OCI-LY7 (cell line): Measurements from ENCODE around the gene KRTAP20-1. TPM values are rescaled to one million over a fixed set of nuclear protein-coding genes. Genes with fewer than 3 reads are reported as not detected.

Source experiments
- BruUV-seq: library from RNA; stranded (reverse); fragments of 400-500 nt; replicated peaks from 2 replicates; lab custom pipeline; 2021; lab: Mats Ljungman, UMichigan
- CTCF ChIA-PET: fragments of 300-600 bp; sonication (Branson Sonifier 250); formaldehyde crosslinking; loops from one replicate; lab custom pipeline; 2022; ENCODE audit warnings: antibody characterized with exemption; ENCODE audit not compliant: unreplicated experiment; lab: Charles Lee
- POLR2A ChIA-PET: fragments of 300-600 bp; sonication (Branson Sonifier 250); formaldehyde crosslinking; loops from one replicate; lab custom pipeline; 2022; ENCODE audit warnings: antibody characterized with exemption; lab: Charles Lee
- DNase-seq: peaks from one replicate; pipeline ENCODE4 v3.0.0-alpha.2; 2015; ENCODE audit warnings: low spot score
- H2AFZ ChIP-seq: fragments of 200-600 bp; sonication (generic), shearing (Covaris generic); 2 replicates; pipeline ENCODE4 v1.6.1; 2014; ENCODE audit warnings: mild to moderate bottlenecking, antibody characterized with exemption, low read length, moderate library complexity
- H3K27ac ChIP-seq: fragments of 200-600 bp; sonication (generic); 2 replicates; pipeline ENCODE4 v1.5.1; 2014; ENCODE audit warnings: mixed run types, low read depth, mild to moderate bottlenecking, moderate library complexity, low read length, inconsistent platforms; ENCODE audit not compliant: poor library complexity, severe bottlenecking
- H3K36me3 ChIP-seq: fragments of 200-600 bp; sonication (generic); 2 replicates; pipeline ENCODE4 v1.6.1; 2014; ENCODE audit warnings: mild to moderate bottlenecking, antibody characterized with exemption, low read length, moderate library complexity, mixed read lengths; ENCODE audit not compliant: insufficient read depth
- H3K4me1 ChIP-seq: fragments of 200-600 bp; sonication (generic); 2 replicates; pipeline ENCODE4 v1.5.1; 2014; ENCODE audit warnings: mild to moderate bottlenecking, low read length; ENCODE audit not compliant: insufficient read depth, poor library complexity, severe bottlenecking
- H3K4me2 ChIP-seq: fragments of 200-600 bp; sonication (generic); 2 replicates; pipeline ENCODE4 v1.6.1; 2014; ENCODE audit warnings: mild to moderate bottlenecking, low read length
- H3K4me3 ChIP-seq: fragments of 200-600 bp; sonication (generic); 2 replicates; pipeline ENCODE4 v1.5.1; 2014; ENCODE audit warnings: mild to moderate bottlenecking, low read depth, low read length; ENCODE audit not compliant: poor library complexity, severe bottlenecking
- H3K79me2 ChIP-seq: fragments of 200-600 bp; sonication (generic); 2 replicates; pipeline ENCODE4 v1.6.1; 2016; ENCODE audit warnings: low read depth, mild to moderate bottlenecking, low read length, moderate library complexity, mixed read lengths; ENCODE audit not compliant: insufficient read depth
- H3K9me2 ChIP-seq: fragments of 200-600 bp; sonication (generic); 2 replicates; pipeline ENCODE4 v1.6.1; 2016; ENCODE audit warnings: mild to moderate bottlenecking, low read length, mixed read lengths; ENCODE audit not compliant: insufficient read depth
- H3K9me3 ChIP-seq: fragments of 200-600 bp; sonication (generic); 2 replicates; pipeline ENCODE4 v1.6.1; 2014; ENCODE audit warnings: mild to moderate bottlenecking, mixed run types, low read length, mixed read lengths
- H4K20me1 ChIP-seq: fragments of 200-600 bp; sonication (generic); 2 replicates; pipeline ENCODE4 v1.6.1; 2014; ENCODE audit warnings: mild to moderate bottlenecking, antibody characterized with exemption, low read length, moderate library complexity, mixed read lengths; ENCODE audit not compliant: insufficient read depth
- CTCF ChIP-seq: fragments of 200-600 bp; sonication (generic); conservative IDR thresholded peaks from 2 replicates; pipeline ENCODE4 v1.5.1; 2014; ENCODE audit warnings: mild to moderate bottlenecking, antibody characterized with exemption, low read length, moderate library complexity, mixed read lengths
- EZH2phosphoT487 ChIP-seq: fragments of 200-600 bp; sonication (generic); IDR thresholded peaks from 2 replicates; pipeline ENCODE4 v1.6.1; 2018; ENCODE audit warnings: low read depth, borderline replicate concordance, mild to moderate bottlenecking, mixed run types, antibody characterized with exemption, low read length, moderate library complexity, mixed read lengths
- intact Hi-C: fragments of 100-400 bp; cut with micrococcal nuclease; formaldehyde crosslinking; loops from one replicate; pipeline ENCODE4 v1.10.0; 2022; ENCODE audit not compliant: unreplicated experiment
- total RNA-seq, 2 experiments: library from RNA; depleted of rRNA in 1 of 2; stranded (reverse); fragments of >200 nt in 1 of 2; shearing (Covaris generic) in 1 of 2; gene quantifications; 2 replicates each; pipeline ENCODE4 v1.2.3, GENCODE V29; 2014 to 2022

The KRTAP20-1 gene
- total RNA-seq, 2 experiments from 2014 or later = not detected

- no TSS peak for BruUV-seq
- no peak overlapping the region for H2AFZ ChIP-seq
- ChIA-PET CTCF (no interaction called here), POLR2A (no interaction called here)
- TF ChIP-seq CTCF (no peak), EZH2phosphoT487 (no peak)
- no peak overlapping the region for H3K27ac ChIP-seq
- intact Hi-C loops = no loop called here
- no peaks in the 10 kb centered on the region for H3K9me3 ChIP-seq
- H3K4me3 ChIP-seq = no peak overlapping the region
- H3K36me3 ChIP-seq = no peaks in the 10 kb centered on the region
- no peaks in the 10 kb centered on the region for H3K79me2 ChIP-seq
- H3K4me2 ChIP-seq = no peak overlapping the region
- H4K20me1 ChIP-seq = no peaks in the 10 kb centered on the region
- no peaks in the 10 kb centered on the region for H3K9me2 ChIP-seq
- H3K4me1 ChIP-seq = no peaks in the 10 kb centered on the region
- DNase-seq = no peak
Observed at GRCh38 chr21:30638686-30639085, 22.5 kb downstream of the KRTAP20-1 start.

- no peaks in the 10 kb centered on the region for H3K36me3 ChIP-seq
- no peaks in the 10 kb centered on the region for H3K4me1 ChIP-seq
- intact Hi-C loops = no loop called here
- H3K4me2 ChIP-seq = no peak within 1 kb of the TSS
- no peaks in the 10 kb centered on the region for H3K9me2 ChIP-seq
- H3K9me3 ChIP-seq = no peaks in the 10 kb centered on the region
- DNase-seq = no peak
- no peak for TF ChIP-seq CTCF
- no peak for TF ChIP-seq EZH2phosphoT487
- no peak within 1 kb of the TSS for H2AFZ ChIP-seq
- BruUV-seq = no TSS peak
- H3K27ac ChIP-seq = no peak within 1 kb of the TSS
- H3K4me3 ChIP-seq = no peak within 1 kb of the TSS
- ChIA-PET CTCF (no interaction called here), POLR2A (no interaction called here)
- no peaks in the 10 kb centered on the region for H3K79me2 ChIP-seq
- no peaks in the 10 kb centered on the region for H4K20me1 ChIP-seq
Observed at GRCh38 chr21:30642564-30642963, 26.3 kb downstream of the KRTAP20-1 start, which contains the start of gene KRTAP20-3. TSS of gene KRTAP20-3 (plus strand) at chr21:30642864.

GRCh38 chr21:30646904-30647414 lies 30.7 kb downstream of the KRTAP20-1 start:
- H4K20me1 ChIP-seq = no peaks in the 10 kb centered on the region
- no peak overlapping the region for H3K27ac ChIP-seq
- intact Hi-C loops = no loop called here
- ChIA-PET CTCF (no interaction called here), POLR2A (interaction anchor here (0.7 kb wide), 2 partner anchors 386 to 1367 kb away, joined by 3 to 4 read pairs; no protein-coding TSS in a partner anchor)
- no peak overlapping the region for H3K4me2 ChIP-seq
- DNase-seq = no peak
- H3K79me2 ChIP-seq = no peaks in the 10 kb centered on the region
- H3K9me2 ChIP-seq = no peaks in the 10 kb centered on the region
- TF ChIP-seq CTCF = no peak
- no peak for TF ChIP-seq EZH2phosphoT487
- BruUV-seq = no TSS peak
- no peaks in the 10 kb centered on the region for H3K9me3 ChIP-seq
- no peaks in the 10 kb centered on the region for H3K36me3 ChIP-seq
- H3K4me3 ChIP-seq = no peak overlapping the region
- no peak overlapping the region for H2AFZ ChIP-seq
- no peaks in the 10 kb centered on the region for H3K4me1 ChIP-seq
